Activated CD8-positive, alpha-beta T cell treated with anti-CD3 and anti-CD28 coated beads for 36 hours (primary cell): Measurements from ENCODE around the gene SH3D21. TPM values are rescaled to one million over a fixed set of nuclear protein-coding genes. Genes with fewer than 3 reads are reported as not detected.
A peak's percentile ranks its signal among the peaks of the same experiment; 100 is the strongest.

Experiments
- ATAC-seq: fragments of 200-7000 bp; cut with Tn5 transposase; one replicate; pipeline ENCODE4 v1.10.0; 2021; ENCODE audit warnings: mild to moderate bottlenecking, moderate library complexity
- CTCF ChIA-PET: fragments of 350-600 bp; sonication (Branson Sonifier 250); formaldehyde crosslinking; loops from one replicate; lab custom pipeline; 2021; ENCODE audit warnings: antibody characterized with exemption; lab: Charles Lee
- POLR2A ChIA-PET: fragments of 350-600 bp; sonication (Branson Sonifier 250); formaldehyde crosslinking; loops from one replicate; lab custom pipeline; 2021; ENCODE audit warnings: antibody characterized with exemption; lab: Charles Lee
- DNase-seq: peaks from one replicate; pipeline ENCODE4 v3.0.0-alpha.2; 2020
- H3K27ac Mint-ChIP-seq: one replicate; pipeline ENCODE4 v1.8.0; 2021; ENCODE audit warnings: mild to moderate bottlenecking, mixed read lengths
- H3K27me3 Mint-ChIP-seq: one replicate; pipeline ENCODE4 v1.8.0; 2021; ENCODE audit warnings: mixed read lengths
- H3K36me3 Mint-ChIP-seq: one replicate; pipeline ENCODE4 v1.8.0; 2021; ENCODE audit warnings: low read depth, mixed read lengths
- H3K4me1 Mint-ChIP-seq: one replicate; pipeline ENCODE4 v1.8.0; 2021; ENCODE audit warnings: low read depth, mixed read lengths
- H3K4me3 Mint-ChIP-seq: one replicate; pipeline ENCODE4 v1.8.0; 2021; ENCODE audit warnings: mild to moderate bottlenecking, moderate library complexity, mixed read lengths
- H3K9me3 Mint-ChIP-seq: one replicate; pipeline ENCODE4 v1.8.0; 2021; ENCODE audit warnings: mixed read lengths
- CTCF ChIP-seq: fragments of 200-600 bp; IDR thresholded peaks from one replicate; pipeline ENCODE4 v1.8.0; 2022; ENCODE audit warnings: antibody characterized with exemption, mild to moderate bottlenecking
- intact Hi-C: fragments of 100-400 bp; cut with micrococcal nuclease; formaldehyde crosslinking; loops from one replicate; pipeline ENCODE4 v1.10.0; 2022
- total RNA-seq, 2 experiments: library from RNA; stranded (reverse); gene quantifications; one replicate each; pipeline ENCODE4 v1.2.3, GENCODE V29; 2021

Gene SH3D21
- total RNA-seq, 2 experiments from 2014 or later: 17.8 to 21.0 TPM

- Mint-ChIP-seq H3K27me3 (no peaks in the 10 kb centered on the region), H3K4me1 (peaks cover 24% of the 10 kb centered on the region), H3K9me3 (no peaks in the 10 kb centered on the region), H3K36me3 (peaks cover 20% of the 10 kb centered on the region), H3K27ac (peak overlapping the region; percentile 32), H3K4me3 (no peak overlapping the region)
- ChIA-PET CTCF (interaction anchor here (1.8 to 13.0 kb wide), 3 partner anchors 10 to 16 kb away, joined by 7 to 102 read pairs (median 10); no protein-coding TSS in a partner anchor), POLR2A (interaction anchor here (0.9 to 1.1 kb wide), 2 partner anchors 9 to 103 kb away, joined by 3 read pairs; no protein-coding TSS in a partner anchor)
- no peak for DNase-seq
- TF ChIP-seq CTCF: no peak
- no peak for ATAC-seq
- intact Hi-C loops: no loop called here
These were observed 46.1 kb downstream of the SH3D21 start for GRCh38 chr1:36352125-36352909.

GRCh38 chr1:36352910-36353878 lies 47.0 kb downstream of the SH3D21 start:
- Mint-ChIP-seq H3K4me1 (peaks cover 24% of the 10 kb centered on the region), H3K4me3 (no peak overlapping the region), H3K9me3 (no peaks in the 10 kb centered on the region), H3K36me3 (peaks cover 22% of the 10 kb centered on the region), H3K27me3 (no peaks in the 10 kb centered on the region), H3K27ac (no peak overlapping the region)
- no peak for TF ChIP-seq CTCF
- CTCF ChIA-PET: interaction anchor here (1.8 to 13.0 kb wide), 2 partner anchors 10 to 15 kb away, joined by 7 to 102 read pairs; no protein-coding TSS in a partner anchor
- POLR2A ChIA-PET: interaction anchor here (0.6 to 1.1 kb wide), 3 partner anchors 10 to 102 kb away, joined by 3 read pairs; no protein-coding TSS in a partner anchor
- no peak for ATAC-seq
- intact Hi-C loops: no loop called here
- DNase-seq: no peak

- ChIA-PET POLR2A (interaction anchor here (0.6 kb wide), 1 partner anchor 27 kb away, joined by 5 read pairs; no protein-coding TSS in a partner anchor), CTCF (interaction anchor here (13.0 kb wide), 1 partner anchor 14 kb away, joined by 102 read pairs; no protein-coding TSS in a partner anchor)
- no peaks in the 10 kb centered on the region for H3K27me3 Mint-ChIP-seq
- DNase-seq (no peak), ATAC-seq (no peak)
- peaks cover 20% of the 10 kb centered on the region for H3K4me1 Mint-ChIP-seq
- TF ChIP-seq CTCF: no peak
- no peak overlapping the region for H3K4me3 Mint-ChIP-seq
- intact Hi-C loops: no loop called here
- H3K27ac Mint-ChIP-seq: no peak overlapping the region
- H3K36me3 Mint-ChIP-seq: peaks cover 21% of the 10 kb centered on the region
- no peaks in the 10 kb centered on the region for H3K9me3 Mint-ChIP-seq
These were observed 48.3 kb downstream of the SH3D21 start for GRCh38 chr1:36354486-36354885.

GRCh38 chr1:36355811-36356210 lies 49.6 kb downstream of the SH3D21 start:
- intact Hi-C loops: no loop called here
- Mint-ChIP-seq H3K36me3 (peaks cover 25% of the 10 kb centered on the region), H3K9me3 (no peaks in the 10 kb centered on the region), H3K27ac (no peak overlapping the region), H3K27me3 (no peaks in the 10 kb centered on the region), H3K4me1 (peaks cover 19% of the 10 kb centered on the region), H3K4me3 (no peak overlapping the region)
- CTCF ChIA-PET: interaction anchor here (1.8 to 13.0 kb wide), 2 partner anchors 12 to 13 kb away, joined by 8 to 102 read pairs; no protein-coding TSS in a partner anchor
- DNase-seq: no peak
- no peak for ATAC-seq
- no peak for TF ChIP-seq CTCF
- POLR2A ChIA-PET: no interaction called here
